GM21423 (cell line): ENCODE measurements around the gene ZMIZ1.

Source experiments
- ATAC-seq: cut with Tn5 transposase; IDR thresholded peaks from one replicate; pipeline ENCODE4 v1.9.1; 2021; ENCODE audit warnings: mild to moderate bottlenecking, moderate library complexity; ENCODE audit not compliant: unreplicated experiment

Gene ZMIZ1

GRCh38 chr10:79061441-79062315 lies 7.1 kb upstream of the ZMIZ1 start:
- no peak for ATAC-seq

DNA sequence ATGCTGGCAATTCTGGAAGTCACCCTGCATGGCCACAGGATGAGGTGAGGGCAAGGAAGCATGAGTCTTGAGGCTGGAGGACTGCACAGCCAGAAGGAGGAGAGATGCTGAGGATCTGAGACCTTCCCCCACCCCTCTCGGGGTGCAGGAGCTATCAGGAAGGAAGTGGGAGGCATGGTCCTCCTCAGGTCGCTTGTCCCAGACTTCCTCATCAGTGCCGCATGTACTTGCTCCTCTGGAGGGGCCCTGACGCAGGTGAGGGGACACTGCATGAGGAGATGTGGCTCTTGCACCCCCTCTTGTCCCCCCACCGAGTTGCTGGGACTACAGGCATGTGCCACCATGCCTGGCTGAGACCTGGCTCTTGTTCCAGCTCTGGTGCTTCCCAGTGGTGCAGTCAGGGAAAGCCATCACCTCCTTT lies 5.7 kb upstream of the ZMIZ1 start:
- ATAC-seq, result no peak

- ATAC-seq, result no peak
Measured at GRCh38 chr10:79063661-79064492, 4.9 kb upstream of the ZMIZ1 start.

GRCh38 chr10:79065091-79065551 lies 3.6 kb upstream of the ZMIZ1 start:
- ATAC-seq, result no peak

- no peak for ATAC-seq
Measured at GRCh38 chr10:79065853-79066252, 2.9 kb upstream of the ZMIZ1 start.

GRCh38 chr10:79066411-79067240 lies 2.1 kb upstream of the ZMIZ1 start:
- ATAC-seq, result no peak

DNA sequence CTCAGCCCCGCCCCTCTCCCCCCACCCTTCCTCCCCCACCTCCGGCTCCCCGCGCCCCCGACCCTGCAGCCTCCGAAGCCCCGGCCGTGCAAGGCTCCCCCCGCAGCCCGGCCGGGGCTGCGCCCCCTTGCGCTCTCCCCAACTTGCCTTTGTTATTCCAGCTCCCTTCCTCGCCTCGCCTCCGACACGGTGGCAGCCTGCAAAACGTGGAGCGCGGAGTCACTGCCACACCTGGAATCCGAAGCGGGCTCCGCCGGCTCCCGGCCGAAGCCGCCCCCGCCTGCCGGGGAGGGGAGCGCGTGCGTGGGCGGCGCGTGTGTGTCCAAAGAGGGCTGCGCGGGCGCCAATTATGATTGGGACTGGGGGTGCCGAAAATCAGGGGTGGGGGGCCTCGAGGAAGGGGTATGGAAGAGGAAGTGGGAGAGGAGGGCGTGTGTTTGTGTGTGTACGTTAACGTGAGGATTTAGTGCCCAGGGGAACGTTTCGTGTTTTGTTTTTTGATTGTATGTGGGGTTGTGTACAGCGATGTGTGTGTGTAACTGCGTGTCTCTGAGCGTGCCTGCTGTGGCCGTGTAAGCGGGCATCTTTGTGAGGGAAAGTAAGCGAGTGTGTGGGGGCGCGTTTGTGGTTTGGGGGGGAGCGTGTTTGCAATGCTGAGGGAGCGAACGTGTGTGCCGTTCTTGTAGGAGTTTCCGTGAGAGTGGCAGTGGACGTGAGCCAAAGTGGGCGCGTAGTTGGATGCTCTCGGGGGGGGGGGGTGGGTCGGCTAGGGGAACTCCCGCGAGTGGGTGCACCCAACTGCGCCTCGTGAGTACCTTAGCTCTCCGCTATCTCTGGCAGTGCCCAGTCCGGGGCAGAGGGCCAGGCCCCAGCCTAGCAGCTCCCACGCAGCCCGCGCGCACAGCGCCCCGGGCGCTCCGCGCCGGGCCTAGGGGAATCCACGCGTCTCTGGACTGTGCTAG lies 1.2 kb upstream of the ZMIZ1 start:
- no peak for ATAC-seq

- ATAC-seq, result peak; percentile 1
Measured at GRCh38 chr10:79068203-79068561, 584 bp upstream of the ZMIZ1 start.

DNA sequence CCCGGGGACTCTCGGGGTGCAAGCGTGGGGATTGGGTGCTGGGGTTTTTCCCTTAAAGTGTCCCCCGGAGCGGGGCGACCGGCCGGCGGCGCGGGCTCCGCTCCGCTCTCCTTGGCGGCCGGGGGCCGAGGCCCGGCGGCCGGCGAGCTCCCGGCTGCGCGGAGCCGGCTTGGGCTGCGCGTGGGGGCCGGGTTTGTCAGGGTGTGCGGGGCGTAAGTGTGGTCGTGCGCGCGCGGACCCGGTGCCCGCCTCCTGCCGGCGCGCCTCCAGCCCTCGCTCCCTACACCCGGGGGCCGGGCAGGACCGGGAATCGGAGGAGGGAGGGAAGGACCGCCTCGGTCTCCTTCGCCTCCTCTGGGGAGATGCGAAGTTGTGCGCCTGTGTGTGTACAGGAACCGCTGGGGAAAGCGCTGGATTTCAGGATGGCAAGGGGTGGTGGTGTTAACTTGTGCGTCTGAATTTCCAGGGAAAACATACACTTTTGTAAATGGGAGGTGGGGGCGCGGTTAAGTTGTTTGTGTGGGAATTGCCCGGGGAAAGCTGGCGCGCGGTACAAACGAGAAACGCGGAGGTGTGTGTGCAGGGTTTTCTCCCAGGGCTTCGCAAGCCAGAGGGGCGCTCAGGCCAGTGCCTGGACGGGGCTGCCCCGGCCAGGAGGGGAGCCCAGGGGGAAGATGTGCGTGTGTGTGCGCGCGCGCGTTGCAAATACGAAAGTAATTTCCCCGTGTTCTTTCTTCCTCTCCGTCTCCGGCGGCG lies 737 bp downstream of the ZMIZ1 start:
- peak; percentile 4 for ATAC-seq

- no peak for ATAC-seq
Measured at GRCh38 chr10:79070081-79070605, 1.4 kb downstream of the ZMIZ1 start.

GRCh38 chr10:79070606-79071395 lies 2.0 kb downstream of the ZMIZ1 start:
- ATAC-seq, result no peak

DNA sequence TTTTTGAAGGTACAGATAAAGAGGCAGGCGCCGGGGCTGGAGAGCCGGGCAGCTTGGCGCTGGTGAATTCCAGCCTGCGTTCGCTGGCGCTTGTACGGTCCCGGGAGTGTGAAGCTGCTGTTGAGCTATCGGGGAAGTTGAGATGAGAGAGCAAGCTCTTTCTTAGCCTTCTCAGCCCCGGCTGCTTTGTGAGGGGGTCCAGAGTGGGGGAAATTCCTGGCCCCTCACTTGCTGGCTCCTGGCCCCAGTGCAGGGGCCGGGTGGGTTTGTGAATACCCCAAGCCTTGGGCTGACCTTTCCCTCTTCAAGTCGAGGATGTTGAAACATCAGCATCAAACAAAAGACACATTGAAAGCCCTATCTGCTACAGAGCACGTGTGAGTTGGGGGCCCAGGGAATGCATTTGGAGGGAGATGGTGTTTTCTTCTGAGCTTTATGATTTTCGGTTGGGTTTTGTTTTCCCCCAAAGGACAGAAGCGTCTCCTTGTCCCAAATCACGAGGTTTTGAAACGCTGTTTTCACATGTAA lies 2.7 kb downstream of the ZMIZ1 start:
- ATAC-seq, result no peak

DNA sequence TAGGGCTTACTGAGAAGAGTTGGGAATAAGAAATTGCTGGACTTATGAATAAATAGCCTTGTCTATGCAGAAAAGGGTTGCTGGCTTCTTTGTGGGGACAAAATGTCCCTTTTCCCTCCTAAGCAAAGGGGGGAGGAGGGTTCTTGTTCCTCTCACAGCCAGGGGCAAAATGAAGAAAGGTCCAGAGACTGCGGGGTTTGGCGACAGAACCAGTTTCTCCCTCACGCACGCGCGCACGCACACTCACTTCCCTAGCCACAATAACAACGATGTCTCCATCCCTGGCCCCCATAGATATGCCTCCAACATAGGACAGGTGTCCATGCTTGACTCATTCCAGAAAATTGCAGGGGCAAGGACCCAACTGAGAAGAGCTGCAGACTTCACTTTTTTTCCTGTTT lies 3.3 kb downstream of the ZMIZ1 start:
- no peak for ATAC-seq

GRCh38 chr10:79072994-79073645 lies 4.4 kb downstream of the ZMIZ1 start:
- no peak for ATAC-seq

- no peak for ATAC-seq
Measured at GRCh38 chr10:79073784-79074432, 5.1 kb downstream of the ZMIZ1 start.

DNA sequence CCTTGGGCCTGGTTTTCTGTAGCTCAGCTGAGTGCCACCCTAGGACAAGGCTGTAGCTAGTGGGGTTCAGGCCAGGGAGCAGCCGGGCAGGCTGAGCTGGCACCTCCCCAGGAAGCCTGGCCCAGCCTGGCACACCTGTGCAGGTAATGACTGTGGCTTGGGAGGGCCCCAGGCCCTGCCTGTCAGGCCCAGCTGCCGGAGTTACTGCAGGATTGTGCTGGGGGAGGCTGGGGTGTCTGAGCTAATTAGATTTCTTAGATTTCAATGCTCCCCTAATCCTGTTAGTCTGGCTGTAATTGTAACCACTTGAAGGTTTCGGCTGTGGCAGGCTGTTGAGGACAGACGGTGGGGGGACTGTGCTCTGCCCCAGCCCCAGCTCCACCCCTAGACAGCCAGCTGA lies 6.0 kb downstream of the ZMIZ1 start:
- ATAC-seq, result no peak

DNA sequence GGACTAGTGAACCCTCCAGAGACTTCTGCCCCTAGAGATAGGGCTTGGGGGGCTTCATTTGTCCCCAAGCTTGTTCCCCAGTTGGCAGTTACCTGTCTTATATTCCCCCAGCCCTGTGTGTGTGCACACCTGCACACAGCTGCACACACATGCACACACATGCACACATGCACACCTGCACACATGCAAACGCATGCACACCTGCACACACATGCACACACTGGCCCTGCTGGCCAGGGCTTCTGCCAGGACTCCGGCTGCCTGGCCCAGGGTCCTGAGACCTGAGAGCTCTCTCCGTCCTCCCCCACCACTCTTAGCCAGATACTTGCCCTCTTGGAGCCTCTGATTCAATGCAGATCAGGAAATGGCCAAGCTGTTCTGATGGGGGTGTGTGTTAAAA lies 6.7 kb downstream of the ZMIZ1 start:
- ATAC-seq, result no peak
